Skeletal muscle cell (primary cell): ENCODE results near the gene VCP.
"Not testable (repeated sequence)": the region's sequence is repeated elsewhere in the genome, so short reads cannot be mapped to it uniquely, and the experiment has no call there.

Experiments used
- DNase-seq: peaks from one replicate; pipeline ENCODE4 v3.0.0-alpha.2; 2010; ENCODE audit warnings: low read depth
- H3K4me3 ChIP-seq: 2 replicates; pipeline ENCODE4 v1.5.1; 2011; ENCODE audit warnings: low read depth, mild to moderate bottlenecking, control low read depth, low read length, moderate library complexity

Gene VCP

GRCh38 chr9:35029852-35030251 is 42.6 kb downstream of the VCP start:
- H3K4me3 ChIP-seq = no peak overlapping the region
- no peak for DNase-seq

- DNase-seq = no peak
- H3K4me3 ChIP-seq = no peak overlapping the region
Measured at GRCh38 chr9:35029241-35029640, 43.2 kb downstream of the VCP start.

GRCh38 chr9:35028341-35028740 is 44.1 kb downstream of the VCP start:
- no peak for DNase-seq

GRCh38 chr9:35027860-35028259 is 44.6 kb downstream of the VCP start:
- no peak for DNase-seq
- no peak overlapping the region for H3K4me3 ChIP-seq

More at GRCh38 chr9:35028341-35028740, 44.1 kb downstream of the VCP start:
- no peak overlapping the region for H3K4me3 ChIP-seq

GRCh38 chr9:35027374-35027773 is 45.1 kb downstream of the VCP start:
- DNase-seq = no peak
- no peak overlapping the region for H3K4me3 ChIP-seq

- no peak overlapping the region for H3K4me3 ChIP-seq
- DNase-seq = no peak
Measured at GRCh38 chr9:35026671-35027070, 45.8 kb downstream of the VCP start.

GRCh38 chr9:35023443-35023842 is 49.0 kb downstream of the VCP start:
- not testable (repeated sequence) for H3K4me3 ChIP-seq, DNase-seq

- no peak for DNase-seq
- H3K4me3 ChIP-seq = no peak overlapping the region
Measured at GRCh38 chr9:35014517-35014916, 57.9 kb downstream of the VCP start.

GRCh38 chr9:35010351-35010958 is 62.0 kb downstream of the VCP start:
- no peak for DNase-seq
- H3K4me3 ChIP-seq = no peak overlapping the region
